A673 (cell line): ENCODE measurements around the gene HBA2. TPM values are rescaled to one million over a fixed set of nuclear protein-coding genes. Genes with fewer than 3 reads are reported as not detected.
"Not testable (repeated sequence)": the region's sequence is repeated elsewhere in the genome, so short reads cannot be mapped to it uniquely, and the experiment has no call there.

Source experiments
- BruUV-seq: library from RNA; stranded (reverse); fragments of 400-500 nt; replicated peaks from 2 replicates; lab custom pipeline; 2021; lab: Mats Ljungman, UMichigan
- CTCF ChIA-PET: fragments of 300-600 bp; sonication (Branson Sonifier 250); formaldehyde crosslinking; loops from one replicate; lab custom pipeline; 2022; ENCODE audit warnings: antibody characterized with exemption; lab: Charles Lee
- POLR2A ChIA-PET: fragments of 300-600 bp; sonication (Branson Sonifier 250); formaldehyde crosslinking; loops from one replicate; lab custom pipeline; 2022; ENCODE audit warnings: antibody characterized with exemption; ENCODE audit not compliant: low non-redundant PET; lab: Charles Lee
- DNase-seq: peaks from one replicate; pipeline ENCODE4 v3.0.0-alpha.2; 2015; ENCODE audit warnings: low spot score
- H3K27ac ChIP-seq: fragments of 200-600 bp; sonication (generic); 2 replicates; pipeline ENCODE4 v1.5.1; 2016; ENCODE audit warnings: mixed run types, low read depth, mild to moderate bottlenecking, mixed read lengths, antibody characterized with exemption, low read length; ENCODE audit not compliant: poor library complexity, severe bottlenecking
- H3K27me3 ChIP-seq: fragments of 200-600 bp; sonication (generic); replicated peaks from 2 replicates; pipeline ENCODE4 v1.6.1; 2017; ENCODE audit warnings: mixed run types, low read depth, mild to moderate bottlenecking, mixed read lengths, antibody characterized with exemption, low read length; ENCODE audit not compliant: insufficient read depth, poor library complexity
- H3K36me3 ChIP-seq: fragments of 200-600 bp; sonication (generic); 2 replicates; pipeline ENCODE4 v1.6.1; 2016; ENCODE audit warnings: mixed run types, mild to moderate bottlenecking, mixed read lengths, antibody characterized with exemption, low read length; ENCODE audit not compliant: insufficient read depth, poor library complexity, severe bottlenecking
- H3K4me1 ChIP-seq: fragments of 200-600 bp; sonication (generic); 2 replicates; pipeline ENCODE4 v1.6.1; 2017; ENCODE audit warnings: mixed run types, mild to moderate bottlenecking, mixed read lengths, antibody characterized with exemption, low read length; ENCODE audit not compliant: insufficient read depth, poor library complexity, severe bottlenecking
- H3K4me3 ChIP-seq: fragments of 200-600 bp; sonication (generic); 2 replicates; pipeline ENCODE4 v1.5.1; 2016; ENCODE audit warnings: low read depth, mixed run types, mild to moderate bottlenecking, mixed read lengths, low read length; ENCODE audit not compliant: poor library complexity, severe bottlenecking
- H3K9me3 ChIP-seq: fragments of 200-600 bp; sonication (generic); 2 replicates; pipeline ENCODE4 v1.6.1; 2016; ENCODE audit warnings: mixed run types, low read depth, mild to moderate bottlenecking, mixed read lengths, antibody characterized with exemption, low read length; ENCODE audit not compliant: poor library complexity, severe bottlenecking
- CTCF ChIP-seq: fragments of 300-800, 200-600 bp; sonication (generic); conservative IDR thresholded peaks from 2 replicates; pipeline ENCODE4 v1.5.1; 2017; ENCODE audit warnings: low read depth, mild to moderate bottlenecking, antibody characterized with exemption, low read length, moderate library complexity, mixed read lengths
- EZH2 ChIP-seq: fragments of 200-600 bp; sonication (generic); IDR thresholded peaks from 2 replicates; pipeline ENCODE4 v1.6.1; 2017; ENCODE audit warnings: borderline replicate concordance, low read depth, mild to moderate bottlenecking, mixed read lengths, antibody characterized with exemption, low read length; ENCODE audit not compliant: poor library complexity, severe bottlenecking
- intact Hi-C: fragments of 100-400 bp; cut with micrococcal nuclease; formaldehyde crosslinking; loops from one replicate; pipeline ENCODE4 v1.10.0; 2022; ENCODE audit not compliant: unreplicated experiment
- total RNA-seq: library from RNA; stranded (reverse); gene quantifications from 2 replicates; pipeline ENCODE4 v1.2.3, GENCODE V29; 2021

The HBA2 gene
- total RNA-seq, 1 experiment from 2014 or later = 6.1 TPM

- Histone ChIP-seq H3K27me3 (peaks cover 20% of the 10 kb centered on the region), H3K27ac (no peak overlapping the region), H3K4me1 (peaks cover 22% of the 10 kb centered on the region), H3K36me3 (no peaks in the 10 kb centered on the region), H3K9me3 (no peaks in the 10 kb centered on the region), H3K4me3 (no peak overlapping the region)
- intact Hi-C loops = no loop called here
- ChIA-PET CTCF (interaction anchor here (1.0 kb wide), 1 partner anchor 16 kb away, joined by 3 read pairs; no protein-coding TSS in a partner anchor), POLR2A (no interaction called here)
- TF ChIP-seq CTCF (no peak), EZH2 (no peak)
- DNase-seq = no peak
- BruUV-seq = no TSS peak
Observed at GRCh38 chr16:167122-167690, 5.5 kb upstream of the HBA2 start.

- no peak for TF ChIP-seq EZH2
- no peak for TF ChIP-seq CTCF
Observed at GRCh38 chr16:168424-168823, 4.3 kb upstream of the HBA2 start.

GRCh38 chr16:169014-169413 lies 3.7 kb upstream of the HBA2 start:
- ChIA-PET POLR2A (no interaction called here), CTCF (no interaction called here)
- no TSS peak for BruUV-seq
- intact Hi-C loops = no loop called here
- no peak overlapping the region for H3K27ac ChIP-seq
- no peak overlapping the region for H3K4me3 ChIP-seq
- H3K36me3 ChIP-seq = no peaks in the 10 kb centered on the region
- peaks cover 20% of the 10 kb centered on the region for H3K27me3 ChIP-seq
- no peaks in the 10 kb centered on the region for H3K9me3 ChIP-seq
- DNase-seq = no peak
- H3K4me1 ChIP-seq = peaks cover 22% of the 10 kb centered on the region
- TF ChIP-seq EZH2 = no peak
- no peak for TF ChIP-seq CTCF

More at GRCh38 chr16:168424-168823, 4.3 kb upstream of the HBA2 start:
- H3K27me3 ChIP-seq = peaks cover 20% of the 10 kb centered on the region
- BruUV-seq = no TSS peak
- no peaks in the 10 kb centered on the region for H3K9me3 ChIP-seq
- POLR2A ChIA-PET = no interaction called here
- no peak overlapping the region for H3K4me3 ChIP-seq
- DNase-seq = peak; percentile 36
- intact Hi-C loops = no loop called here
- H3K27ac ChIP-seq = no peak overlapping the region
- peaks cover 22% of the 10 kb centered on the region for H3K4me1 ChIP-seq
- H3K36me3 ChIP-seq = no peaks in the 10 kb centered on the region
- CTCF ChIA-PET = no interaction called here

- H3K36me3 ChIP-seq, CTCF ChIA-PET, POLR2A ChIA-PET, H3K27ac ChIP-seq, BruUV-seq, H3K9me3 ChIP-seq, H3K4me3 ChIP-seq, intact Hi-C loops: not testable (repeated sequence)
- peaks cover 20% of the 10 kb centered on the region for H3K27me3 ChIP-seq
- peak; percentile 74 for DNase-seq
- peaks cover 31% of the 10 kb centered on the region for H3K4me1 ChIP-seq
Observed at GRCh38 chr16:170088-170507, 2.6 kb upstream of the HBA2 start.
